ENCODE data around the gene GPR83. TPM values are rescaled to one million over a fixed set of nuclear protein-coding genes. Genes with fewer than 3 reads are reported as not detected.

The GPR83 gene
- total RNA-seq (ENCODE audit: low replicate concordance), result under 0.01 TPM in 1 of 2 replicates, not detected in the other

GRCh38 chr11:94400839-94401772 is at the start of gene GPR83:
GPR83 (minus strand) TSS chr11:94401419; CDS start chr11:94401247, 172 bp downstream.

Other genes with a start within 250 kb of the GPR83 start
- not detected in 2 replicates for gene IZUMO1R, start 96.8 kb downstream of the GPR83 start, total RNA-seq (ENCODE audit: low replicate concordance)
- 5.7 and 7.3 TPM in 2 replicates for gene MRE11, start 92.4 kb upstream of the GPR83 start, total RNA-seq (ENCODE audit: low replicate concordance)
- gene ANKRD49, start 92.6 kb upstream of the GPR83 start, total RNA-seq (ENCODE audit: low replicate concordance), result 6.8 and 8.7 TPM in 2 replicates
- not detected in 2 replicates for gene C11orf97, start 111.0 kb upstream of the GPR83 start, total RNA-seq (ENCODE audit: low replicate concordance)
- 2.2 and 16.8 TPM in 2 replicates for gene FUT4, start 142.5 kb upstream of the GPR83 start, total RNA-seq (ENCODE audit: low replicate concordance)
- gene PIWIL4, start 165.9 kb upstream of the GPR83 start, total RNA-seq (ENCODE audit: low replicate concordance), result 3.5 and 9.9 TPM in 2 replicates

Data from smooth muscle cell of the coronary artery (primary cell).